GM19397 (cell line): ENCODE measurements around the gene CTBP2.
"Not testable (repeated sequence)": the region's sequence is repeated elsewhere in the genome, so short reads cannot be mapped to it uniquely, and the experiment has no call there.

ENCODE experiments used
- ATAC-seq: cut with Tn5 transposase; IDR thresholded peaks from one replicate; pipeline ENCODE4 v1.9.1; 2021; ENCODE audit warnings: mild to moderate bottlenecking, moderate library complexity; ENCODE audit not compliant: unreplicated experiment

Gene CTBP2

GRCh38 chr10:125187238-125188194, 27.2 kb upstream of the CTBP2 start:
- no peak for ATAC-seq

GRCh38 chr10:125186431-125187170, 26.2 kb upstream of the CTBP2 start:
- no peak for ATAC-seq

GRCh38 chr10:125179107-125179506, 18.7 kb upstream of the CTBP2 start:
- ATAC-seq, result not testable (repeated sequence)

- ATAC-seq, result no peak
These were observed 17.6 kb upstream of the CTBP2 start for GRCh38 chr10:125177641-125178640.

- ATAC-seq, result no peak
These were observed 15.4 kb upstream of the CTBP2 start for GRCh38 chr10:125175807-125176206.

GRCh38 chr10:125174360-125174759, 14.0 kb upstream of the CTBP2 start:
- no peak for ATAC-seq

- no peak for ATAC-seq
These were observed 12.3 kb upstream of the CTBP2 start for GRCh38 chr10:125172694-125173093.

- ATAC-seq, result no peak
These were observed 11.3 kb upstream of the CTBP2 start for GRCh38 chr10:125171402-125172306.

- ATAC-seq, result no peak
These were observed 9.6 kb upstream of the CTBP2 start for GRCh38 chr10:125169915-125170314.

- no peak for ATAC-seq
These were observed 8.9 kb upstream of the CTBP2 start for GRCh38 chr10:125169279-125169678.

- ATAC-seq, result no peak
These were observed 6.3 kb upstream of the CTBP2 start for GRCh38 chr10:125166658-125167057.

GRCh38 chr10:125165584-125166573, 5.5 kb upstream of the CTBP2 start:
- no peak for ATAC-seq

- ATAC-seq, result no peak
These were observed 4.1 kb upstream of the CTBP2 start for GRCh38 chr10:125164421-125164820.

- no peak for ATAC-seq
These were observed 3.4 kb upstream of the CTBP2 start for GRCh38 chr10:125163803-125164202.

- not testable (repeated sequence) for ATAC-seq
These were observed 2.9 kb upstream of the CTBP2 start for GRCh38 chr10:125163312-125163711.

GRCh38 chr10:125162120-125162931, 2.0 kb upstream of the CTBP2 start:
- no peak for ATAC-seq

- ATAC-seq, result no peak
These were observed 1.4 kb upstream of the CTBP2 start for GRCh38 chr10:125161707-125162119.
